Astrocyte (in vitro differentiated cells and primary cell): Measurements from ENCODE around the gene PDSS1. TPM values are rescaled to one million over a fixed set of nuclear protein-coding genes. Genes with fewer than 3 reads are reported as not detected.
A peak's percentile ranks its signal among the peaks of the same experiment; 100 is the strongest.

ENCODE experiments used
- DNase-seq: peaks from one replicate; pipeline ENCODE4 v3.0.0-alpha.2; 2010; ENCODE audit warnings: low read depth
- FAIRE-seq: peaks from 2 replicates; lab custom pipeline; 2011; peaks lifted over from hg19 to GRCh38; lab: Jason Lieb, UNC
- H2AFZ ChIP-seq: 2 replicates; pipeline ENCODE4 v1.6.0; 2012; ENCODE audit warnings: low read depth, low read length, inconsistent platforms
- H3K27ac ChIP-seq: 2 replicates; pipeline ENCODE4 v1.5.1; 2011; ENCODE audit warnings: low read depth, low read length, inconsistent platforms
- H3K27me3 ChIP-seq: 2 replicates; pipeline ENCODE4 v1.6.0; 2011; ENCODE audit warnings: low read length, inconsistent platforms; ENCODE audit not compliant: insufficient read depth
- H3K36me3 ChIP-seq: 2 replicates; pipeline ENCODE4 v1.5.1; 2011; ENCODE audit warnings: low read length, inconsistent platforms; ENCODE audit not compliant: insufficient read depth
- H3K4me1 ChIP-seq: 2 replicates; pipeline ENCODE4 v1.5.1; 2011; ENCODE audit warnings: low read length, inconsistent platforms; ENCODE audit not compliant: insufficient read depth
- H3K4me2 ChIP-seq: 2 replicates; pipeline ENCODE4 v1.6.0; 2012; ENCODE audit warnings: low read length, inconsistent platforms
- H3K4me3 ChIP-seq: 2 replicates; pipeline ENCODE4 v1.5.1; 2011; ENCODE audit warnings: low read depth, mild to moderate bottlenecking, low read length, inconsistent platforms; ENCODE audit not compliant: insufficient read depth
- H3K79me2 ChIP-seq: 2 replicates; pipeline ENCODE4 v1.6.0; 2012; ENCODE audit warnings: mild to moderate bottlenecking, low read length, inconsistent platforms; ENCODE audit not compliant: insufficient read depth
- H3K9ac ChIP-seq: 2 replicates; pipeline ENCODE4 v1.6.0; 2012; ENCODE audit warnings: mild to moderate bottlenecking, low read length, inconsistent platforms
- H3K9me3 ChIP-seq: 2 replicates; pipeline ENCODE4 v1.5.1; 2012; ENCODE audit warnings: low read depth, mild to moderate bottlenecking, low read length, inconsistent platforms; ENCODE audit not compliant: insufficient read depth
- H4K20me1 ChIP-seq: 2 replicates; pipeline ENCODE4 v1.6.0; 2012; ENCODE audit warnings: low read length, inconsistent platforms; ENCODE audit not compliant: insufficient read depth
- H3K27ac Mint-ChIP-seq: one replicate; pipeline ENCODE4 v1.8.0; 2021; ENCODE audit warnings: mild to moderate bottlenecking, mixed read lengths; ENCODE audit not compliant: unreplicated experiment
- H3K27me3 Mint-ChIP-seq: one replicate; pipeline ENCODE4 v1.8.0; 2021; ENCODE audit warnings: low read depth, mixed read lengths; ENCODE audit not compliant: unreplicated experiment
- H3K36me3 Mint-ChIP-seq: one replicate; pipeline ENCODE4 v1.8.0; 2021; ENCODE audit warnings: low read depth, mixed read lengths; ENCODE audit not compliant: unreplicated experiment
- H3K4me1 Mint-ChIP-seq: one replicate; pipeline ENCODE4 v1.8.0; 2021; ENCODE audit warnings: low read depth, mixed read lengths; ENCODE audit not compliant: unreplicated experiment
- H3K4me3 Mint-ChIP-seq: one replicate; pipeline ENCODE4 v1.8.0; 2021; ENCODE audit warnings: mild to moderate bottlenecking, moderate library complexity, mixed read lengths; ENCODE audit not compliant: unreplicated experiment
- H3K9me3 Mint-ChIP-seq: one replicate; pipeline ENCODE4 v1.8.0; 2021; ENCODE audit warnings: mild to moderate bottlenecking, mixed read lengths; ENCODE audit not compliant: unreplicated experiment
- EZH2 ChIP-seq: IDR thresholded peaks from 2 replicates; pipeline ENCODE4 v1.6.1; 2012; ENCODE audit warnings: mild to moderate bottlenecking, low read length, inconsistent platforms; ENCODE audit not compliant: insufficient read depth
- total RNA-seq: library from RNA; stranded (reverse); gene quantifications from 2 replicates; pipeline ENCODE4 v1.2.1, GENCODE V29; 2021
- TF ChIP-seq, protein P1 (sequence below): IDR thresholded peaks from 2 replicates; pipeline ENCODE4 v1.5.1; 2011; ENCODE audit warnings: low read depth, mild to moderate bottlenecking, inconsistent platforms, low read length, moderate library complexity; ENCODE audit not compliant: insufficient read depth

The PDSS1 gene
- total RNA-seq, 1 donor from 2014 or later: 9.6 TPM

DNA sequence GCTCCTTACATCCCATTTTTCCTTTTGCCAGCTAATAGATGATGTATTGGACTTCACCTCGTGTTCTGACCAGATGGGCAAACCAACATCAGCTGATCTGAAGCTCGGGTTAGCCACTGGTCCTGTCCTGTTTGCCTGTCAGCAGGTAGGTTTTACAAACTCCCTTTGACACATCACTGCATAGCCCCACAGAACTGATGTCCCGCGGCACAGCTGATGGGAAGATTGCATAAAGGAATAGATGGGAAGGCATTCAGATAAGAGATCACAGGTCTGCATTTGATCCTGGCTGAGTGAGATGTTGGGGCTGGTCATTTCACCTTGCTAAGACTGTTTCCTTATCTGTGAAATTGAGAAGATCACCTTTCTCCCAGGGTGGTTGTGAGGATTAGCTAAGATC is 37.9 kb downstream of the PDSS1 start:
- Histone ChIP-seq H3K4me1 (peaks cover 5% of the 10 kb centered on the region), H3K9ac (no peak overlapping the region), H3K79me2 (no peaks in the 10 kb centered on the region), H3K4me2 (no peak overlapping the region), H3K27me3 (no peaks in the 10 kb centered on the region), H3K9me3 (no peaks in the 10 kb centered on the region), H4K20me1 (no peaks in the 10 kb centered on the region), H3K36me3 (peaks cover 26% of the 10 kb centered on the region), H3K4me3 (no peak overlapping the region), H2AFZ (no peak overlapping the region), H3K27ac (no peak overlapping the region)
- Mint-ChIP-seq H3K27me3 (no peaks in the 10 kb centered on the region), H3K4me3 (peak overlapping the region; percentile 17), H3K9me3 (no peaks in the 10 kb centered on the region), H3K27ac (no peak overlapping the region), H3K4me1 (peaks cover 11% of the 10 kb centered on the region), H3K36me3 (peaks cover 12% of the 10 kb centered on the region)
- no peak for FAIRE-seq
- no peak for TF ChIP-seq EZH2
- TF ChIP-seq, protein P1, sequence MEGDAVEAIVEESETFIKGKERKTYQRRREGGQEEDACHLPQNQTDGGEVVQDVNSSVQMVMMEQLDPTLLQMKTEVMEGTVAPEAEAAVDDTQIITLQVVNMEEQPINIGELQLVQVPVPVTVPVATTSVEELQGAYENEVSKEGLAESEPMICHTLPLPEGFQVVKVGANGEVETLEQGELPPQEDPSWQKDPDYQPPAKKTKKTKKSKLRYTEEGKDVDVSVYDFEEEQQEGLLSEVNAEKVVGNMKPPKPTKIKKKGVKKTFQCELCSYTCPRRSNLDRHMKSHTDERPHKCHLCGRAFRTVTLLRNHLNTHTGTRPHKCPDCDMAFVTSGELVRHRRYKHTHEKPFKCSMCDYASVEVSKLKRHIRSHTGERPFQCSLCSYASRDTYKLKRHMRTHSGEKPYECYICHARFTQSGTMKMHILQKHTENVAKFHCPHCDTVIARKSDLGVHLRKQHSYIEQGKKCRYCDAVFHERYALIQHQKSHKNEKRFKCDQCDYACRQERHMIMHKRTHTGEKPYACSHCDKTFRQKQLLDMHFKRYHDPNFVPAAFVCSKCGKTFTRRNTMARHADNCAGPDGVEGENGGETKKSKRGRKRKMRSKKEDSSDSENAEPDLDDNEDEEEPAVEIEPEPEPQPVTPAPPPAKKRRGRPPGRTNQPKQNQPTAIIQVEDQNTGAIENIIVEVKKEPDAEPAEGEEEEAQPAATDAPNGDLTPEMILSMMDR: no peak
- DNase-seq: no peak

DNA sequence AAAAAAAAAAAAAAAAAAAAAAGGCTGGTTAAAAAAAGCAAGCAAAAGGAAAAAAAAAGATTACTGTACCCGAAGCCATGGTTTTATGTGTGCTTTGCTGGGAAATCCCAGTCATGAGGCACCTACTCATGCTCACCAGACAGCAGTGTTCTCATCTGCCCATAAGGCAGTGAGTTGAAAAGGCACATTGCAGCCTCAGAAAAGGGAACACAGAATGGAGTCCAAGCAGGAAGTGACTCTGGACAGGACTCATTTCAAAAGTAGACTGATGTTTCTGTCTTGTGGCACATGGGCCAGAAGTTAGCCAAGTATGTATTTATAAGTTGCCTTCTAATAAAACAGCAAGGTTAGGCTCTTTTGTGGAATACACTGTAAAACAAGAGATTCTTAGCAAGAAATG is 40.2 kb downstream of the PDSS1 start:
- Histone ChIP-seq H2AFZ (no peak overlapping the region), H3K4me1 (peaks cover 8% of the 10 kb centered on the region), H3K27me3 (no peaks in the 10 kb centered on the region), H3K9me3 (no peaks in the 10 kb centered on the region), H3K4me2 (no peak overlapping the region), H3K9ac (no peak overlapping the region), H3K79me2 (no peaks in the 10 kb centered on the region), H3K36me3 (peaks cover 24% of the 10 kb centered on the region), H3K4me3 (no peak overlapping the region), H3K27ac (no peak overlapping the region), H4K20me1 (no peaks in the 10 kb centered on the region)
- FAIRE-seq (no peak), DNase-seq (peak; percentile 19)
- no peak overlapping the region for H3K4me3 Mint-ChIP-seq
- peaks cover 11% of the 10 kb centered on the region for H3K4me1 Mint-ChIP-seq
- no peak for TF ChIP-seq EZH2
- TF ChIP-seq, protein P1: no peak
- no peaks in the 10 kb centered on the region for H3K9me3 Mint-ChIP-seq
- H3K27ac Mint-ChIP-seq: peak overlapping the region; percentile 27
- peaks cover 8% of the 10 kb centered on the region for H3K36me3 Mint-ChIP-seq
- no peaks in the 10 kb centered on the region for H3K27me3 Mint-ChIP-seq

DNA sequence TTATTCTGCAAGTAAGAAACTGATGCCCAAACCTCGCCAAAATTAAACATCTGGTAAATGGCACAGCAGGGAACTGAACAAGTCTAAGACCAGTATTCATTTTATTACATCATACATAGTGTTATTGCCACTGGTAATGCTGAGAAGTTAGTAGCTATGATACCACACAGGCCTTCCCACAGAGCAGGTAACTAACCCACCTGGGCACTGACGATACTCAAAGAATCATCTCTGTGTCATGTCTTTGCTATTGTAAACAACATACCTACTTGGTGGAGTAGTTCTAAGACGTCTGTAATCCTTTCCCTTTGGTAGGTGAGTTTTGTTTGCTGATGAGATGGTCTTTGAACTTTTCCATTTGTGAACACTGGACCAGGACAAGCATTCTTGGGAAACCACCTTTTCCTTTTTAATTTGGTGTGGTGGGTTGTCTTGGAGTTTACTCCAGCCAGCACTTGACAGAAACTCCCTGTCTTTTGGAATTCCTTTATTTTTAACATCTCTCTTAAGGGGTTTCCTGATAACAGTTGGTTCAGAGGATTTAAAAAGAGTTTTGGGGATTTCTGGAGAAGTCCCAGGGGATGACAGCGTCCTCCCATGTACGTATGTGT is 40.9 kb downstream of the PDSS1 start:
- peaks cover 8% of the 10 kb centered on the region for H3K36me3 Mint-ChIP-seq

More for the DNA sequence above, 40.9 kb downstream of the PDSS1 start:
- Mint-ChIP-seq H3K9me3 (no peaks in the 10 kb centered on the region), H3K4me3 (no peak overlapping the region), H3K27me3 (no peaks in the 10 kb centered on the region), H3K4me1 (peaks cover 11% of the 10 kb centered on the region), H3K27ac (peak overlapping the region; percentile 27)
- peaks cover 31% of the 10 kb centered on the region for H3K36me3 ChIP-seq
- no peaks in the 10 kb centered on the region for H3K27me3 ChIP-seq
- H4K20me1 ChIP-seq: no peaks in the 10 kb centered on the region
- no peak overlapping the region for H3K9ac ChIP-seq
- H2AFZ ChIP-seq: no peak overlapping the region
- H3K4me3 ChIP-seq: no peak overlapping the region
- FAIRE-seq (no peak), DNase-seq (no peak)
- H3K9me3 ChIP-seq: no peaks in the 10 kb centered on the region
- no peaks in the 10 kb centered on the region for H3K79me2 ChIP-seq
- H3K27ac ChIP-seq: no peak overlapping the region
- H3K4me1 ChIP-seq: peaks cover 8% of the 10 kb centered on the region
- TF ChIP-seq EZH2: no peak
- TF ChIP-seq, protein P1: no peak
- H3K4me2 ChIP-seq: no peak overlapping the region
